GM23338 (cell line): ENCODE data around the gene CCDC201. TPM values are rescaled to one million over a fixed set of nuclear protein-coding genes. Genes with fewer than 3 reads are reported as not detected.
"Not testable (repeated sequence)": the region's sequence is repeated elsewhere in the genome, so short reads cannot be mapped to it uniquely, and the experiment has no call there.

Source experiments
- ATAC-seq: fragments of 200-7000 bp; cut with Tn5 transposase; 3 replicates; pipeline ENCODE4 v1.9.1; 2020
- DNase-seq: peaks from one replicate; pipeline ENCODE4 v3.0.0-alpha.2; 2015; ENCODE audit warnings: low spot score
- H2AFZ ChIP-seq: fragments of 200-600 bp; sonication (generic); 2 replicates; pipeline ENCODE4 v1.8.0; 2016; ENCODE audit warnings: antibody characterized with exemption, mild to moderate bottlenecking, moderate library complexity
- H3F3A ChIP-seq: fragments of 200-600 bp; sonication (generic); replicated peaks from 2 replicates; pipeline ENCODE4 v1.8.0; 2017; ENCODE audit warnings: antibody characterized with exemption, mixed run types, low read depth
- H3K27ac ChIP-seq: fragments of 200-600 bp; sonication (generic); 2 replicates; pipeline ENCODE4 v1.6.1; 2016; ENCODE audit warnings: low read depth
- H3K27me3 ChIP-seq: fragments of 200-600 bp; sonication (generic); 2 replicates; pipeline ENCODE4 v1.8.0; 2016; ENCODE audit warnings: mild to moderate bottlenecking, mixed run types, moderate library complexity; ENCODE audit not compliant: insufficient read depth
- H3K36me3 ChIP-seq: fragments of 200-600 bp; sonication (generic); 2 replicates; pipeline ENCODE4 v1.8.0; 2016; ENCODE audit warnings: mild to moderate bottlenecking; ENCODE audit not compliant: insufficient read depth
- H3K4me1 ChIP-seq: fragments of 200-600 bp; sonication (generic); 2 replicates; pipeline ENCODE4 v1.8.0; 2016; ENCODE audit warnings: mild to moderate bottlenecking, moderate library complexity; ENCODE audit not compliant: insufficient read depth
- H3K4me2 ChIP-seq: fragments of 200-600 bp; sonication (generic); 2 replicates; pipeline ENCODE4 v1.7.1; 2017; ENCODE audit warnings: mixed run types
- H3K4me3 ChIP-seq: fragments of 200-600 bp; sonication (generic); 2 replicates; pipeline ENCODE4 v1.6.1; 2016; ENCODE audit warnings: mixed run types
- H3K79me2 ChIP-seq: fragments of 200-600 bp; sonication (generic); replicated peaks from 2 replicates; pipeline ENCODE4 v1.8.0; 2017; ENCODE audit warnings: mild to moderate bottlenecking; ENCODE audit not compliant: insufficient read depth
- H3K9me2 ChIP-seq: fragments of 200-600 bp; sonication (generic); 2 replicates; pipeline ENCODE4 v1.8.0; 2017; ENCODE audit not compliant: insufficient read depth
- H4K20me1 ChIP-seq: fragments of 200-600 bp; sonication (generic); replicated peaks from 2 replicates; pipeline ENCODE4 v1.8.0; 2017; ENCODE audit warnings: mild to moderate bottlenecking; ENCODE audit not compliant: insufficient read depth
- H3K27ac Mint-ChIP-seq: 2 replicates; pipeline ENCODE4 v1.8.0; 2020; ENCODE audit warnings: inconsistent platforms, mild to moderate bottlenecking, moderate library complexity, mixed read lengths
- H3K27me3 Mint-ChIP-seq: 3 replicates; pipeline ENCODE4 v1.8.0; 2022; ENCODE audit warnings: low read depth, mild to moderate bottlenecking, moderate library complexity, mixed read lengths, inconsistent platforms; ENCODE audit not compliant: insufficient read depth, poor library complexity
- H3K36me3 Mint-ChIP-seq: 3 replicates; pipeline ENCODE4 v1.8.0; 2021; ENCODE audit warnings: low read depth, mild to moderate bottlenecking, inconsistent platforms, moderate library complexity, mixed read lengths
- H3K4me1 Mint-ChIP-seq: 3 replicates; pipeline ENCODE4 v1.8.0; 2020; ENCODE audit warnings: mild to moderate bottlenecking, inconsistent platforms, mixed read lengths
- H3K4me3 Mint-ChIP-seq: 3 replicates; pipeline ENCODE4 v1.8.0; 2021; ENCODE audit warnings: moderate library complexity, mild to moderate bottlenecking, inconsistent platforms, mixed read lengths
- H3K9me3 Mint-ChIP-seq: 3 replicates; pipeline ENCODE4 v1.8.0; 2020; ENCODE audit warnings: moderate library complexity, mild to moderate bottlenecking, inconsistent platforms, mixed read lengths
- polyA plus RNA-seq: library from polyadenylated mRNA; unstranded; fragments of >200 nt; fragmentation: Nextera tagmentation; extraction: Ambion mirVana; gene quantifications from 2 replicates; pipeline ENCODE4 v1.2.1, GENCODE V29; 2016
- small RNA-seq: library from RNA; depleted of rRNA; stranded (forward); fragments of <200 nt; gene quantifications from one replicate; pipeline ENCODE3, GENCODE V24; 2014; ENCODE audit warnings: low replicate concordance
- total RNA-seq: library from RNA; depleted of rRNA; stranded (reverse); fragments of >200 nt; shearing (Covaris generic); gene quantifications from 2 replicates; pipeline ENCODE4 v1.2.3, GENCODE V29; 2014; rRNA removed

CCDC201 gene
- total and polyA plus RNA-seq, 2 experiments from 2014 or later = not detected

DNA sequence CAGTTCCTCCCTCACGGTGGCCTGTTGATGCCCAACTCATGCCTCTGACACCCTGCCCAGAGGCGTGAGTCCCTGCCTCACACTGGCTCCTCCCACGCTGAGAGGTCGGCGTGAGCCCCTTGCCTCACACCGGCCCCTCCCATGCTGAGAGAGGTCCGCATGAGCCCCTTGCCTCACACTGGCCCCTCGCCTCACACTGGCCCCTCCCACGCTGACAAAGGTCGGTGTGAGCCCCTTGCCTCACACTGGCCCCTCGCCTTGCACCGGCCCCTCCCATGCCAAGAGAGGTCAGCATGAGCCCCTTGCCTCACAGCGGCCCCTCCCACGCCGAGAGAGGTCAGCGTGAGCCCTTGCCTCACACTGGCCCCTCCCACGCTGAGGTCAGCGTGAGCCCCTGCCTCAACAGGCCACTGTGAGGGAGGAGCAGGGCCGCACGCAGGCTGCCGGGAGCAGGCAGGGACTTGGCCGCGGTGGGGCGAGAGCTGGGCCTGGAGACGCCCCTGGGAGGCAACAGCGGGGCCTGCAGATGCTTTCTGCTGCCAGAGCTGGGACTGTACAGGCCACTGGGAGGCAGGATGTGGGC lies 61.1 kb downstream of the CCDC201 start:
- H2AFZ ChIP-seq, H3K4me3 Mint-ChIP-seq, H3F3A ChIP-seq, H3K4me1 ChIP-seq, H3K4me2 ChIP-seq, H3K27ac ChIP-seq, H3K9me3 Mint-ChIP-seq, H3K36me3 ChIP-seq, H3K4me3 ChIP-seq, H3K4me1 Mint-ChIP-seq, H3K9me2 ChIP-seq, H3K27me3 ChIP-seq, H3K27me3 Mint-ChIP-seq, H4K20me1 ChIP-seq, H3K79me2 ChIP-seq, H3K36me3 Mint-ChIP-seq: not testable (repeated sequence)
- H3K27ac Mint-ChIP-seq = peak overlapping the region; percentile 59; the same call in 1 of the 2 replicates
- peak; percentile 4 for DNase-seq
- ATAC-seq = peak; percentile 62

DNA sequence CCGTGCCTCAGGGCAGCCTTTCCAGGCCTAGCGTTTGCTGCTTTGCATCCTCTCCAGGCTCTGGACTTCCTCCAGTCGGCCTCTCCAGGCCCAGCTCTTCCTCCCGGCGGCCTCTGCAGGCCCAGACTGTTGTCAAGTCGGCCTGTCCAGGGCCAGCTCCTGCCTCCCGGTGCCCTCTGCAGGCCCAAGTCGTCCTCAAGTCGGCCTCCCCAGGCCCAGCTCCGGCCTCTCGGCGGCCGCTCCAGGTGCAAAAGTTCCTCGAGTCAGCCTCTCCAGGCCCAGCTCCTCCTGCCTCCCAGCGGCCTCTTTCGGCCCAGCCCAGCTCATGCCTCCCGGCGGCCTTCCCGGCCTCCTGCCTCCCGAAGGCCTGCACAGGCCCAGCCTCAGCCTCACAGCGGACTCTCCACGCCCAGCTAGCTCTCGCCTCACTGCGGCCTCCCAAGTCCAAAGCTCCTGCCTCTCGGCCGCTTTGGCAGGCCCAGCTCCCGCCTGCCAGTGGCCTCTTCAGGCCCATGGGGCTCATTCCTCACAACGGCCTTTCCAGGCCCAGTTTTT lies 62.4 kb downstream of the CCDC201 start:
- not testable (repeated sequence) for DNase-seq, H3K9me2 ChIP-seq, H3K9me3 Mint-ChIP-seq, ATAC-seq, H3K4me3 Mint-ChIP-seq, H3K4me1 Mint-ChIP-seq, H3K36me3 Mint-ChIP-seq, H3K27ac ChIP-seq, H2AFZ ChIP-seq, H3K79me2 ChIP-seq, H3K27me3 Mint-ChIP-seq, H4K20me1 ChIP-seq, H3K4me1 ChIP-seq, H3K4me2 ChIP-seq, H3K27me3 ChIP-seq, H3K36me3 ChIP-seq, H3K4me3 ChIP-seq, H3F3A ChIP-seq, H3K27ac Mint-ChIP-seq

Small RNAs within 50 kb of the gene (small RNA-seq; reads per million reads assigned to genes)
- gene RNU6-326P = not detected

Other genes starting within 250 kb of the CCDC201 start
- gene IGFBP1, start 15.4 kb upstream of the CCDC201 start, total RNA-seq = not detected in 2 replicates
- gene IGFBP1, start 15.4 kb upstream of the CCDC201 start, polyA plus RNA-seq = not detected in 2 replicates
- gene IGFBP3, start 48.2 kb upstream of the CCDC201 start, total RNA-seq = 8.2 and 11.2 TPM in 2 replicates
- 7.6 and 11.3 TPM in 2 replicates for gene IGFBP3, start 48.2 kb upstream of the CCDC201 start, polyA plus RNA-seq